ENCODE results near the gene TNRC6C.

DNA sequence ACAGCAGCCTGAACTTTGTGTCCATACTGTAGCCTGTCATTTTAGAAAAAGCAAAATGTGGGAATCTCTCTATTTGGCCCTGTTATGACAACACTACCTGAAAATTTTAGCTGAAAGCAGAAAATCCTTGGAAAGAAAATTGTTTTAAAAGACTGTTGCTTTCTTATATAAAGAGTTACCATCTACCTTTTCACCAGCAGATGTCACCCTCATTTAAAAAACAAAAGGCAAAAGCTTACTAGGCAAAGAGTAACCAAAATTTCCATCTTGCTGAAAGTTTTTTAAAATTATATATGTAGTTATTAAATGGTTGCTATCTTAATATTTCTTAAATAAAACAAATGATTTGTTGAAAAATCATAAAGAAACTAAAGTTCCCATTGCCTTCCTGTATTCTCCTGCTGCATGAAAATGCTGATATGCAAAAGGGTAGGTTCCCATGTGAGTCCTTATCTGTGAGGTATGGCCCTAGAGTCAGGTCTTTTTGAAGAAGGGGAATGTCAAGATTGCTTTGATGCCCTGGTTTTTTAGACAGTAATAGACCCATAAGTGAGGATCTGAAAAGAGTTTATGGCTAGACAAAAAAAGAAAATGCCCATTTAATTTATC is 61.0 kb downstream of the TNRC6C start:
- TF ChIP-seq, protein P1, sequence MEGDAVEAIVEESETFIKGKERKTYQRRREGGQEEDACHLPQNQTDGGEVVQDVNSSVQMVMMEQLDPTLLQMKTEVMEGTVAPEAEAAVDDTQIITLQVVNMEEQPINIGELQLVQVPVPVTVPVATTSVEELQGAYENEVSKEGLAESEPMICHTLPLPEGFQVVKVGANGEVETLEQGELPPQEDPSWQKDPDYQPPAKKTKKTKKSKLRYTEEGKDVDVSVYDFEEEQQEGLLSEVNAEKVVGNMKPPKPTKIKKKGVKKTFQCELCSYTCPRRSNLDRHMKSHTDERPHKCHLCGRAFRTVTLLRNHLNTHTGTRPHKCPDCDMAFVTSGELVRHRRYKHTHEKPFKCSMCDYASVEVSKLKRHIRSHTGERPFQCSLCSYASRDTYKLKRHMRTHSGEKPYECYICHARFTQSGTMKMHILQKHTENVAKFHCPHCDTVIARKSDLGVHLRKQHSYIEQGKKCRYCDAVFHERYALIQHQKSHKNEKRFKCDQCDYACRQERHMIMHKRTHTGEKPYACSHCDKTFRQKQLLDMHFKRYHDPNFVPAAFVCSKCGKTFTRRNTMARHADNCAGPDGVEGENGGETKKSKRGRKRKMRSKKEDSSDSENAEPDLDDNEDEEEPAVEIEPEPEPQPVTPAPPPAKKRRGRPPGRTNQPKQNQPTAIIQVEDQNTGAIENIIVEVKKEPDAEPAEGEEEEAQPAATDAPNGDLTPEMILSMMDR (IDR thresholded peaks at IDR 0.05; ENCODE audit: poor library complexity): peak; percentile 65
- TF ChIP-seq EZH2phosphoT487 (IDR thresholded peaks at IDR 0.05; ENCODE audit: low read depth, severe bottlenecking, unreplicated experiment): no peak

Data from hepatocyte (in vitro differentiated cells).